Activated CD8-positive, alpha-beta T cell treated with anti-CD3 and anti-CD28 coated beads, Interleukin-2, amount 10 ng/mL, durations not matched to agents 7 days and 5 days (primary cell): ENCODE measurements around the gene KLRC2. TPM values are rescaled to one million over a fixed set of nuclear protein-coding genes. Genes with fewer than 3 reads are reported as not detected.
"Not testable (repeated sequence)": the region's sequence is repeated elsewhere in the genome, so short reads cannot be mapped to it uniquely, and the experiment has no call there.

Experiments
- ATAC-seq: fragments of 150-1000 bp; cut with Tn5 transposase; one replicate; pipeline ENCODE4 v1.10.0; 2021; ENCODE audit warnings: moderate library complexity
- CTCF ChIA-PET: fragments of 350-600 bp; sonication (Branson Sonifier 250); formaldehyde crosslinking; loops from one replicate; lab custom pipeline; 2021; ENCODE audit warnings: antibody characterized with exemption; lab: Charles Lee
- POLR2A ChIA-PET: fragments of 350-600 bp; sonication (Branson Sonifier 250); formaldehyde crosslinking; loops from one replicate; lab custom pipeline; 2021; ENCODE audit warnings: antibody characterized with exemption; lab: Charles Lee
- DNase-seq: peaks from one replicate; pipeline ENCODE4 v3.0.0-alpha.2; 2020
- H3K27ac Mint-ChIP-seq: one replicate; pipeline ENCODE4 v1.8.0; 2021; ENCODE audit warnings: mild to moderate bottlenecking, mixed read lengths
- H3K27me3 Mint-ChIP-seq: one replicate; pipeline ENCODE4 v1.8.0; 2021; ENCODE audit warnings: low read depth, mixed read lengths
- H3K36me3 Mint-ChIP-seq: one replicate; pipeline ENCODE4 v1.8.0; 2021; ENCODE audit warnings: low read depth, mixed read lengths
- H3K4me1 Mint-ChIP-seq: one replicate; pipeline ENCODE4 v1.8.0; 2021; ENCODE audit warnings: low read depth, mixed read lengths
- H3K4me3 Mint-ChIP-seq: one replicate; pipeline ENCODE4 v1.8.0; 2021; ENCODE audit warnings: mild to moderate bottlenecking, mixed read lengths
- H3K9me3 Mint-ChIP-seq: one replicate; pipeline ENCODE4 v1.8.0; 2022; ENCODE audit warnings: mixed read lengths; ENCODE audit not compliant: insufficient read depth
- total RNA-seq, 2 experiments: library from RNA; stranded (reverse); gene quantifications; one replicate each; pipeline ENCODE4 v1.2.3, GENCODE V29; 2021

Gene KLRC2
- total RNA-seq, 2 experiments from 2014 or later: 1.6 to 1.7 TPM

DNA sequence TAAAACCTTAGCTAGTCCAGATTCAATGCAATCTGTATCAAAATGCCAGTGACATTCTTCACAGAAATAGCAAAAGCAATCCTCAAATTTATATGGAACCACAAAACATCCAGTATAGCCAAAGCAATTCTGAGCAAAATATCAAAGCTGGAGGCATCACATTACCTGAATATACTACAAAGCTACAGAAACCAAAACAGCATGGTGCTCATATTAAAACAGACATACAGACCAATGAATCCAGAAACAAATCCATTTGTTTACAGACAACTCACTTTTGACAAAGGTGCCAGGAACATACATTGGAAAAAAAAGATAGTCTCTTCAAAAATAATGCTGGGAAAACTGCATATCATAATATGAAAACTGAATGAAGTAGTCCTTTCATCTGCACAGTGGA, 31.0 kb downstream of the KLRC2 start:
- POLR2A ChIA-PET: interaction anchor here (0.6 to 1.7 kb wide), 4 partner anchors 12 to 154 kb away, joined by 3 to 5 read pairs (median 3); no protein-coding TSS in a partner anchor
- Mint-ChIP-seq H3K27ac (no peak overlapping the region), H3K27me3 (no peaks in the 10 kb centered on the region), H3K9me3 (no peaks in the 10 kb centered on the region), H3K4me1 (peaks cover 40% of the 10 kb centered on the region), H3K4me3 (peak overlapping the region; percentile 55), H3K36me3 (peaks cover 46% of the 10 kb centered on the region)
- no peak for ATAC-seq
- CTCF ChIA-PET: interaction anchor here (0.9 to 1.2 kb wide), 2 partner anchors 10 to 13 kb away, joined by 3 to 5 read pairs; no protein-coding TSS in a partner anchor
- no peak for DNase-seq

DNA sequence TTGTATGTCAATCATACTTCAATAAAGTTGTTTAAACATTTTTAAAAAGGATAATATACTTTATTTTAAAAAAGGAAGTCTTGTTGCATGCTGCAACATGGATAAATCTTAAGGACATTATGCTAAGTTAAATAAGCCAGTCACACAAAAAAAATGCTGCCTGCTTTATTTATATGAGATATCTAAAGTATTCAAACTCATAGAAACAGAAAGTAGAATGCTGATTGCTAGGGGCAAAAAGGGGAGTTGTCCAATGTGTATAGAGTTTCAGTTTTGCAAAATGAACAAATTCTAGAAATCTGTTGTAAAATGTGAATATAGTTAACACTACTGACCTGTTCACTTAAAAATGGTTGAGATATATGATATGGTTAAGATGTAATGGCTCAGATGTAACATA, 35.0 kb downstream of the KLRC2 start:
- H3K9me3 Mint-ChIP-seq: no peaks in the 10 kb centered on the region
- H3K36me3 Mint-ChIP-seq: peaks cover 48% of the 10 kb centered on the region
- ChIA-PET POLR2A (interaction anchor here (1.1 to 2.0 kb wide), 3 partner anchors 12 to 36 kb away, joined by 3 to 14 read pairs (median 3); no protein-coding TSS in a partner anchor), CTCF (interaction anchor here (1.9 kb wide), 1 partner anchor 34 kb away, joined by 5 read pairs; no protein-coding TSS in a partner anchor)
- peak; percentile 39 for ATAC-seq
- peak overlapping the region; percentile 33 for H3K27ac Mint-ChIP-seq
- DNase-seq: no peak
- peak overlapping the region; percentile 56 for H3K4me3 Mint-ChIP-seq
- peaks cover 41% of the 10 kb centered on the region for H3K4me1 Mint-ChIP-seq
- no peaks in the 10 kb centered on the region for H3K27me3 Mint-ChIP-seq

DNA sequence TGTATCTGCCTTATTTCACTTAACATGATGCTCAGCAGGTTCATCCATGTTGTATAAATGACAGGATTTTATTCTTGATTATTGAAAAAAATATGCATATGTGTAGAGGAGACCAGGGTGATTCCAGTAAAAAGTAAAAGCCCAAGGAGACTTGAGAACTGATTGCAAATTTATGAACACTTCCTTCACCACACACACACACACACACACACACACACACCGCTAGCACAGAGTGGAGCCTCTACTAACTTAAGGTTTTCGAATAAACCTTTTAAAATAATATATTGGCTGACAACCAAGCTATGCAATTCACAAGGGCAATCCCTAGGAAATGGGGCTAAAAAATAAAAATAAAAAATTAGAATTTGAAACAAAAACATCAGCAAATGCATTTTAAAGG, 37.6 kb downstream of the KLRC2 start:
- CTCF ChIA-PET: interaction anchor here (0.6 to 2.4 kb wide), 2 partner anchors 9 to 33 kb away, joined by 4 to 6 read pairs; no protein-coding TSS in a partner anchor
- ATAC-seq (no peak), DNase-seq (no peak)
- H3K36me3 Mint-ChIP-seq: peaks cover 32% of the 10 kb centered on the region
- H3K27ac Mint-ChIP-seq: peak overlapping the region; percentile 67
- peaks cover 66% of the 10 kb centered on the region for H3K4me1 Mint-ChIP-seq
- POLR2A ChIA-PET: interaction anchor here (1.2 to 8.5 kb wide), 4 partner anchors 11 to 156 kb away, joined by 4 to 85 read pairs (median 30); no protein-coding TSS in a partner anchor
- H3K27me3 Mint-ChIP-seq: no peaks in the 10 kb centered on the region
- no peaks in the 10 kb centered on the region for H3K9me3 Mint-ChIP-seq
- H3K4me3 Mint-ChIP-seq: peak overlapping the region; percentile 55

DNA sequence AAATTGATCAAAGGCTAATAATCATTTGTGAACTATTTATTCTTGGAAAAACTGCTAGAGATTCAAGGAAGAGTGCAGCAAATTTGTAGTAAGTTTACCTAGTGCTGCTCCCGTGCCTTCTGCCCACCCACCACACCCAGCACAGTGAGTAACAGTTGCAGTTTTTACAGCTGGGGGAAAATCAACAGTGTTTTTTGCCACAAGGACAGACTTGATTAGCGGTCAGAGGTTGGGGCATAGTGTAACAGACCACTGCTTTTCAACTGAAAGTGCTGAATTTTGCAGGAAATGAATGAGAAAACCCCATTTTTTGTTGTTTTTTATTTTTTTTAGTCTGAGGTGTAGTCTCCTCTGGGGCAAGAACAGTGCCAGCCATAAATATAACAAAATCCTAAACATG, 38.5 kb downstream of the KLRC2 start:
- ChIA-PET CTCF (interaction anchor here (0.9 to 2.4 kb wide), 3 partner anchors 31 to 164 kb away, joined by 3 to 6 read pairs (median 3); no protein-coding TSS in a partner anchor), POLR2A (interaction anchor here (0.5 to 8.5 kb wide), 6 partner anchors 9 to 157 kb away, joined by 3 to 85 read pairs (median 9); no protein-coding TSS in a partner anchor)
- H3K4me3 Mint-ChIP-seq: peak overlapping the region; percentile 38
- no peaks in the 10 kb centered on the region for H3K27me3 Mint-ChIP-seq
- H3K4me1 Mint-ChIP-seq: peaks cover 72% of the 10 kb centered on the region
- peak overlapping the region; percentile 64 for H3K27ac Mint-ChIP-seq
- ATAC-seq: peak; percentile 12
- no peak for DNase-seq
- no peaks in the 10 kb centered on the region for H3K9me3 Mint-ChIP-seq
- H3K36me3 Mint-ChIP-seq: peaks cover 29% of the 10 kb centered on the region

DNA sequence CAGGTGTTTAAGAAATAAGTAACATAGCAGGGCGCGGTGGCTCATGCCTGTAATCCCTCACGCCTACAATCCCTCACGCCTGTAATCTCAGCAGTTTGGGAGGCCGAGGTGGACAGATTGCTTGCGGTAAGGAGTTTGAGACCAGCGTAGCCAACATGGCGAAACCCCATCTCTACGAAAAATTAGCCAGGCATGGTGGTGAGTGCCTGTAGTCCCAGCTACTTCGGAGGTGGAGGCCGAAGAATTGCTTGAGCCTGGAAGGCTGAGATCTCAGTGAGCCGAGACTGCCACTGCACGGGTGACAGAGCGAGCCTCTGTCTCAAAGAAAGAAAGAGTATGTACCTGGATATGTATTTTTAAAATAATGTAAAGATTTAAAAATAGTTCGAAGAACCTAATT, 39.6 kb downstream of the KLRC2 start:
- H3K9me3 Mint-ChIP-seq: not testable (repeated sequence)

DNA sequence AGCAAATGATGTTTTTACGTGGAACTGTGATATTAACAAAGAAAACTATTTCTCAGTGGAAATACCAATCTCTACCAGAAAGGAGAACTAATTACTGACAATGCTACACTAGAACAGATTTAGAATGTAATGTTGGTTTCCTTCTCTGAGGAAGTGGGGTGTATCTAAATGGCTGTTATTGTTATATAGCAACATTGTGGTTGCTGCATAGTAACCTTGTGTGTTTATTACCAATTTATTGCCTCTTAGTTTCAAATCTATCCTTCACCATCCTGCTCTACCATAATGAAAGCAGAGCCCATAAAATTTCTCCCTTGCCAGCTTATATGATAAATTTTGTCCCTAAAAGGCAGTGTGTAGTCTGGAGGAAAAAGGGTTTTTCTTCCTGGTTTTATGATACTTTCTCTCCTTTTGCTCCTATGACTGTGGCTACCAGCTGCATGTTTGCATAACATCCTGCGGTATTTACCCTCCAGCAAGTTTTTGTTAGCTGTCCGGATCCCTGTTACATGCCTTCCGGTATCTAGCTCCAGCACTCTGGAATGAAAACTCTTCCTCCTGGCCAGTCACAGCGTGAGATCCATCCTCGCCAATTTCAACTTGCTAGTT, 40.3 kb downstream of the KLRC2 start:
- no peak for DNase-seq
- Mint-ChIP-seq H3K4me1 (peaks cover 67% of the 10 kb centered on the region), H3K27ac (peak overlapping the region; percentile 81), H3K27me3 (no peaks in the 10 kb centered on the region), H3K4me3 (peak overlapping the region; percentile 57), H3K36me3 (peaks cover 18% of the 10 kb centered on the region), H3K9me3 (no peaks in the 10 kb centered on the region)
- ChIA-PET POLR2A (interaction anchor here (0.6 to 8.5 kb wide), 9 partner anchors 13 to 325 kb away, joined by 3 to 85 read pairs (median 5); partner anchors contain the start of gene KLRC4), CTCF (interaction anchor here (1.2 to 1.4 kb wide), 3 partner anchors 9 to 160 kb away, joined by 3 to 5 read pairs (median 3); no protein-coding TSS in a partner anchor)
- ATAC-seq: peak; percentile 71

More for the DNA sequence above, 39.6 kb downstream of the KLRC2 start:
- H3K36me3 Mint-ChIP-seq: peaks cover 22% of the 10 kb centered on the region
- ChIA-PET CTCF (interaction anchor here (0.7 to 2.4 kb wide), 5 partner anchors 10 to 165 kb away, joined by 3 to 6 read pairs (median 3); no protein-coding TSS in a partner anchor), POLR2A (interaction anchor here (0.6 to 8.5 kb wide), 8 partner anchors 9 to 324 kb away, joined by 3 to 85 read pairs (median 6); no protein-coding TSS in a partner anchor)
- H3K27ac Mint-ChIP-seq, DNase-seq, H3K4me3 Mint-ChIP-seq, H3K27me3 Mint-ChIP-seq, ATAC-seq: not testable (repeated sequence)
- H3K4me1 Mint-ChIP-seq: peaks cover 70% of the 10 kb centered on the region

DNA sequence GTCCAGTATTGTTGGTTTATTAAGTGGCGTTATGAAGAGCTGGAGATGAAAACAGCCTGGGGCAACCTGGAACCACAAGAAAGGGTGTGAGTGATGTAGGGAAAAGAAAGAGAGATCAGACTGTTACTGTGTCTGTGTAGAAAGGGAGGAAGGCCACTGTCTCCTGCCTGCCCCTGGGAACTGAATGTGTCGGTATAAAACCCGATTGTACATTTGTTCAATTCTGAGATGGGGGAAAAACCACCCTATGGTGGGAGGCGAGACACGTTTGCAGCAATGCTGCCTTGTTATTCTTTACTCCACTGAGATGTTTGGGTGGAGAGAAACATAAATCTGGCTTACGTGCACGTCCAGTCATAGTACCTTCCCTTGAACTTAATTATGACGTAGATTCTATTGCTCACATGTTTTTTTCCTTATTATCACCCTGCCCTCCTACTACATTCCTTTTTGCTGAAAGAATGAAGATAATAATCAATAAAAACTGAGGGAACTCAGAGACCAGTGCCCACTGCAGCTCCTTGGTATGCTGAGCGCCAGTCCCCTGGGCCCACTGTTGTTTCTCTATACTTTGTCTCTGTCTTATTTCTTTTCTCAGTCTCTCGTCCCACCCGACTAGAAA, 41.2 kb downstream of the KLRC2 start:
- POLR2A ChIA-PET: interaction anchor here (0.6 to 8.5 kb wide), 7 partner anchors 12 to 165 kb away, joined by 3 to 85 read pairs (median 7); partner anchors contain the start of gene KLRC4
- not testable (repeated sequence) for H3K9me3 Mint-ChIP-seq, H3K27me3 Mint-ChIP-seq
- DNase-seq (peak; percentile 61), ATAC-seq (peak; percentile 61)
- H3K36me3 Mint-ChIP-seq: peaks cover 13% of the 10 kb centered on the region
- H3K4me1 Mint-ChIP-seq: peaks cover 69% of the 10 kb centered on the region
- peak overlapping the region; percentile 57 for H3K4me3 Mint-ChIP-seq
- H3K27ac Mint-ChIP-seq: peak overlapping the region; percentile 81
- CTCF ChIA-PET: interaction anchor here (1.3 to 1.4 kb wide), 2 partner anchors 10 to 159 kb away, joined by 3 to 5 read pairs; no protein-coding TSS in a partner anchor

DNA sequence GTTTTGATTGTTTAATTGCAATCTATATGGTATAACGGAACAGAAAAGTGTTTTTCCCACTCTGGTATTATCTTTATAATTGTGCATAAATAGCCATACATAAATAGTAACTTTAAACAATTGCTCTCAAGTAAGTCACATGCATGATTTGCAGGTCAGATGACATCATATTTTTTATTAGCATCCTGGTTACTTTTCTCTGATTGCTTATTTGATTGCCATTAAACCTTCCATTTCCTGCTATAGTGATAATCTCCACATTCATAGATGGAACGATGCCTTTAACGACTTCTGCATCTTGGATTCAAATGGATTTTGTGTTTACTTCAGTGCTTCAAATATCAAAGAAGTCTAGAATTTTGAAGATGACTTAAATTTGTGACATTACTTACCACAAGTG, 42.5 kb downstream of the KLRC2 start:
- Mint-ChIP-seq H3K4me3 (peak overlapping the region; percentile 37), H3K4me1 (peaks cover 63% of the 10 kb centered on the region), H3K9me3 (no peaks in the 10 kb centered on the region), H3K27ac (peak overlapping the region; percentile 81), H3K36me3 (peaks cover 16% of the 10 kb centered on the region), H3K27me3 (no peaks in the 10 kb centered on the region)
- DNase-seq: no peak
- POLR2A ChIA-PET: interaction anchor here (0.7 to 8.5 kb wide), 9 partner anchors 11 to 633 kb away, joined by 3 to 85 read pairs (median 15); partner anchors contain the start of gene CD69
- CTCF ChIA-PET: interaction anchor here (1.3 to 4.1 kb wide), 4 partner anchors 18 to 157 kb away, joined by 3 to 31 read pairs (median 8); no protein-coding TSS in a partner anchor
- ATAC-seq: no peak

DNA sequence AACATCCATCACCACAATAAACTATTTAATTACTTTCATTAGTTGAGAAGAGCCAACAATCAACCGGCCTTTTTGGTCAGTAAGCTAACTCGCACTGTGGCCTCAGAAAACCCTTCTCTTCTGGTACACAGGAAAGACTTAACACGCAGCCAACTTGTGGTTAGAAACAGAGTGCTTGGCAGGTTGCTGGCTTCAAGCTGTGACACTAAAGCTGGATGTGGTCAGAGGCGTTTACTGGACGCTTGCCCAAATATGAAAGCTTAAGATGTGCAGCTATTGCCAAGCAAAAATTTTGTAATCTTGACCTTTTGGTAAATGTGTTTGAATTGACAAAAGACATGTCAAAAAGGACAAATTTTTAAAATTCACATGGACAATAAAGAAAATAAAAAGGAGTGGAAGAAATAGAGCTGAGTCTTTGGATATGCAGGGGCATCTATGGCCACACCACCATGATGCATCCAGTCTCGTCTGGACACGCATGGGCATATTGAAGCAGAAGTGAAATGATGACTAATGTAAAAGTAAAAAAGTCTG, 43.3 kb downstream of the KLRC2 start:
- ATAC-seq: peak; percentile 44
- peak; percentile 79 for DNase-seq
- H3K36me3 Mint-ChIP-seq: peaks cover 15% of the 10 kb centered on the region
- ChIA-PET CTCF (interaction anchor here (0.7 to 4.1 kb wide), 10 partner anchors 11 to 167 kb away, joined by 3 to 31 read pairs (median 4); no protein-coding TSS in a partner anchor), POLR2A (interaction anchor here (0.7 to 8.5 kb wide), 16 partner anchors 8 to 742 kb away, joined by 3 to 69 read pairs (median 4); partner anchors contain the start of genes CD69 and CLEC2B)
- peak overlapping the region; percentile 95 for H3K27ac Mint-ChIP-seq
- no peaks in the 10 kb centered on the region for H3K27me3 Mint-ChIP-seq
- H3K4me3 Mint-ChIP-seq: peak overlapping the region; percentile 75
- H3K4me1 Mint-ChIP-seq: peaks cover 57% of the 10 kb centered on the region
- H3K9me3 Mint-ChIP-seq: no peaks in the 10 kb centered on the region

DNA sequence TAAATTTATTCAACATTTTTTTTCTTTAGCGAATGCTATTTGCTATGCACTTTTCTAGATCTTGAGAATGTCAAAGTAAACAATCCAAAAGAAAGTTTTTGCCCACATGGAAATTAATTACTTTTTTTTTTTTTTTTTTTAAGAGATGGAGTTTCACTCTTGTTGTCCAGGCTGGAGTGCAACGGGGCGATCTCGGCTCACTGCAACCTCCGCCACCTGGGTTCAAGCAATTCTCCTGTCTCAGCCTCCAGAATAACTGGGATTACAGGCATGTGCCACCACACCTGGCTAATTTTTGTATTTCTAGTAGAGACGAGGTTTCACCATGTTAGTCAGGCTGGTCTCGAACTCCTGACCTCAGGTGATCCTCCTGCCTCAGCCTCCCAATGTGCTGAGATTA, 44.8 kb downstream of the KLRC2 start:
- CTCF ChIA-PET: interaction anchor here (2.1 to 4.1 kb wide), 2 partner anchors 25 to 164 kb away, joined by 5 to 31 read pairs; no protein-coding TSS in a partner anchor
- H3K27me3 Mint-ChIP-seq, ATAC-seq, H3K9me3 Mint-ChIP-seq, DNase-seq: not testable (repeated sequence)
- peak overlapping the region; percentile 68 for H3K27ac Mint-ChIP-seq
- H3K36me3 Mint-ChIP-seq: peaks cover 25% of the 10 kb centered on the region
- POLR2A ChIA-PET: interaction anchor here (0.8 to 8.5 kb wide), 10 partner anchors 9 to 741 kb away, joined by 3 to 69 read pairs (median 10); partner anchors contain the start of gene CD69
- H3K4me1 Mint-ChIP-seq: peaks cover 53% of the 10 kb centered on the region
- H3K4me3 Mint-ChIP-seq: peak overlapping the region; percentile 29
